ENCODE data around the gene PCLAF. TPM values are rescaled to one million over a fixed set of nuclear protein-coding genes. Genes with fewer than 3 reads are reported as not detected.
A peak's percentile ranks its signal among the peaks of the same experiment; 100 is the strongest.
"Not testable (repeated sequence)": the region's sequence is repeated elsewhere in the genome, so short reads cannot be mapped to it uniquely, and the experiment has no call there.

The PCLAF gene
- total RNA-seq, 1 donor from 2014 or later: 6.6 TPM

DNA sequence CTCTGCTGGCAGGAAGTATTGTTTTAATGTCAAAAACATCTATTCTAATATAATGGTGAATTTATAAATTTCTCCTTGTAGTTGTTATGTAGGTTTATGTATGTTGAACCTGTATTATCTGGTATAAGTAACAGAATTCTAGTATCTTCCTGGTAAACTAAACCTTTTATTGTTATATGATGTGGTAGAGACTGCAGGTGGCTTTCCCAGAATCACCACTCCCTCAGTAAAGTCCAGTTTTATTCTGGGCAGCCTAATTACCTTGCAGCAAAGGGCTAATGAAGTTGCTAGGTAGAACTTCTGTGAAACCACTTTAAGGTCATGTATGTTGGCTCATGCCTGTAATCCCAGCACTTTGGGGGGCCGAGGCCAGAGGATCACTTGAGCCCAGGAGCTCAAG, 40.9 kb downstream of the PCLAF start:
- TF ChIP-seq, protein P1, sequence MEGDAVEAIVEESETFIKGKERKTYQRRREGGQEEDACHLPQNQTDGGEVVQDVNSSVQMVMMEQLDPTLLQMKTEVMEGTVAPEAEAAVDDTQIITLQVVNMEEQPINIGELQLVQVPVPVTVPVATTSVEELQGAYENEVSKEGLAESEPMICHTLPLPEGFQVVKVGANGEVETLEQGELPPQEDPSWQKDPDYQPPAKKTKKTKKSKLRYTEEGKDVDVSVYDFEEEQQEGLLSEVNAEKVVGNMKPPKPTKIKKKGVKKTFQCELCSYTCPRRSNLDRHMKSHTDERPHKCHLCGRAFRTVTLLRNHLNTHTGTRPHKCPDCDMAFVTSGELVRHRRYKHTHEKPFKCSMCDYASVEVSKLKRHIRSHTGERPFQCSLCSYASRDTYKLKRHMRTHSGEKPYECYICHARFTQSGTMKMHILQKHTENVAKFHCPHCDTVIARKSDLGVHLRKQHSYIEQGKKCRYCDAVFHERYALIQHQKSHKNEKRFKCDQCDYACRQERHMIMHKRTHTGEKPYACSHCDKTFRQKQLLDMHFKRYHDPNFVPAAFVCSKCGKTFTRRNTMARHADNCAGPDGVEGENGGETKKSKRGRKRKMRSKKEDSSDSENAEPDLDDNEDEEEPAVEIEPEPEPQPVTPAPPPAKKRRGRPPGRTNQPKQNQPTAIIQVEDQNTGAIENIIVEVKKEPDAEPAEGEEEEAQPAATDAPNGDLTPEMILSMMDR (IDR thresholded peaks at IDR 0.05): no peak
- H3K36me3 Mint-ChIP-seq (ENCODE audit: low read depth): peaks cover 3% of the 10 kb centered on the region
- no peak overlapping the region for H3K4me3 Mint-ChIP-seq (ENCODE audit: unreplicated experiment)
- no peaks in the 10 kb centered on the region for H3K9me3 Mint-ChIP-seq (ENCODE audit: low read depth)
- no peaks in the 10 kb centered on the region for H3K27me3 Mint-ChIP-seq (ENCODE audit: low read depth)
- DNase-seq (ENCODE audit: low spot score): no peak
- H3K27ac Mint-ChIP-seq (ENCODE audit: unreplicated experiment): no peak overlapping the region
- H3K4me1 Mint-ChIP-seq (ENCODE audit: low read depth): peaks cover 27% of the 10 kb centered on the region

DNA sequence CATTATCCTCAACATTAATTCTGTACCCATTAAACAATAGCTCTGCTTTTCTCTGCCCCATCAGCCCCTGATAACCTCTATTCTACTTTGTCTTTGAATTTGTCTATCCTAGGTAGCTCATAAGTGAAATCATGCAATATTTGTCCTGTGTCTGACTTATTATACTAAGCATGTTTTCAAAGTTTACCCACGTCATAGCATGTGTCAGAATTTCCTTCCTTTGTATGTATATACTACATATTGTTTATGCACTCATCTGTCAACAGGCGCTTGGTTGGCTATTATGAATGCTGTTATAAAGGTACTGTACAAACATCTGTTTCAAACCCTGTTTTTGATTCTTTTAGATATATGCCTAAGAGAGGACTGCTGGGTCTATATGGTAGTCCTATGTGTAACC, 43.5 kb downstream of the PCLAF start:
- Mint-ChIP-seq H3K27ac (ENCODE audit: unreplicated experiment) (no peak overlapping the region), H3K4me3 (ENCODE audit: unreplicated experiment) (no peak overlapping the region), H3K9me3 (ENCODE audit: low read depth) (no peaks in the 10 kb centered on the region), H3K36me3 (ENCODE audit: low read depth) (peaks cover 5% of the 10 kb centered on the region), H3K27me3 (ENCODE audit: low read depth) (no peaks in the 10 kb centered on the region), H3K4me1 (ENCODE audit: low read depth) (peaks cover 13% of the 10 kb centered on the region)
- no peak for DNase-seq (ENCODE audit: low spot score)
- TF ChIP-seq, protein P1 (IDR thresholded peaks at IDR 0.05): no peak

DNA sequence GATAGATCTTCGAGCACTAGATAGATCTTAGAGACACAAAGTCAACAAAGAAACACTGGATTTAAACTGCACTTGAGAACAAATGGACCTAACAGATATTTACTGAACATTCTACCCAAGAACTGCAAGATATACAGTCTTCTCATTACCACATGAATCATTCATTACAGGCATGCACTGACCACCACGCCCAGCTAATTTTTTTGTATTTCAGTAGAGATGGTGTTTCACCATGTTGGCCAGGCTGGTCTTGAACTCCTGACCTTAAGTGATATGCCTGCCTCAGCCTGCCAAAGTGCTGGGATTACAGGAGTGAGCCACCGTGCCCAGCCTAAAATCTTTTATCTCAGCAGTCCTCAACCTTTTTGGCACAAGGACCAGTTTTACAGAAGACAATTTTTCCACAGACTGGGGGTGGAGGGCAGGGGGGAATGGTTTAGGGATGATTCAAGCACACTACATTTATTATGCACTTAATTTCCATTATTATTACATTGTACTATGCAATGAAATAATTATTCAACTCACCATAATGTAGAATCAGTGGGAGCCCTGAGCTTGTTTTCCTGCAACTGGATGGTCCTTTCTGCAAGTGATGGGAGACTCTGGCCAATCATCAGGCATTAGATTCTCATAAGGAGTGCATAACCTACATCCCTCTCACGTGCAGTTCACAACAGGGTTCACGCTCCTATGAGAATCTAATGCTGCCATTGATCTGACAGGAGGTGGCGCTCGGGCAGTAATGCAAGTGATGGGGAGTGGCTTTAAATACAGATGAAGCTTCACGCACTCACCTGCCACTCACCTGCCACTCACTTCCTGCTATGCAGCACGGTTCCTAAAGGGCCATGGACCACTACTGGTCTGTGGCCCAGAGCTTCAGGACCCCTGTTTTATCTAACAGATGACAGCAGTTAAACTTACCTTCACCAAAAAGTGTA, 47.0 kb downstream of the PCLAF start:
- Mint-ChIP-seq H3K27ac (ENCODE audit: unreplicated experiment) (peak overlapping the region; percentile 39), H3K4me3 (ENCODE audit: unreplicated experiment) (no peak overlapping the region), H3K27me3 (ENCODE audit: low read depth) (no peaks in the 10 kb centered on the region), H3K36me3 (ENCODE audit: low read depth) (peaks cover 2% of the 10 kb centered on the region), H3K4me1 (ENCODE audit: low read depth) (peaks cover 6% of the 10 kb centered on the region), H3K9me3 (ENCODE audit: low read depth) (no peaks in the 10 kb centered on the region)
- TF ChIP-seq, protein P1 (IDR thresholded peaks at IDR 0.05): no peak
- DNase-seq (ENCODE audit: low spot score): no peak

DNA sequence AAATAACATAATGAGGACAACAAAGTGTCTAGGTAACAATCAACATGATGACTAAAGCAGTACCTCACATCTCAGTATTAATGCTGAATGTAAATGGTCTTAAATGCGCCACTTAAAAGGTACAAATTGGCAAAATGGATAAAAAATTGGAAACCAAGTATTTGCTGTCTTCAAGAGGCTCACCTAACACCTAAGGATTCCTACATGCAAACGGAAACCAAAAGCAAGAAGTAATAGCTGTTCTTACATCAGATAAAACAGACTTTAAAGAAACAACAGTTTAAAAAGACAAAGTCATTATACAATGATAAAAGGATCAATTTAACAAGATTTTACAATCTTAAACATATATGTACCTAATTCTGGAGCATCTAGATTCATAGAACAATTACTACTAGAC, 47.7 kb downstream of the PCLAF start:
- no peak overlapping the region for H3K4me3 Mint-ChIP-seq (ENCODE audit: unreplicated experiment)
- TF ChIP-seq, protein P1 (IDR thresholded peaks at IDR 0.05): no peak
- H3K9me3 Mint-ChIP-seq (ENCODE audit: low read depth): no peaks in the 10 kb centered on the region
- H3K36me3 Mint-ChIP-seq (ENCODE audit: low read depth): peaks cover 2% of the 10 kb centered on the region
- H3K27me3 Mint-ChIP-seq (ENCODE audit: low read depth): no peaks in the 10 kb centered on the region
- peaks cover 6% of the 10 kb centered on the region for H3K4me1 Mint-ChIP-seq (ENCODE audit: low read depth)
- H3K27ac Mint-ChIP-seq (ENCODE audit: unreplicated experiment): peak overlapping the region; percentile 39
- DNase-seq (ENCODE audit: low spot score): no peak

DNA sequence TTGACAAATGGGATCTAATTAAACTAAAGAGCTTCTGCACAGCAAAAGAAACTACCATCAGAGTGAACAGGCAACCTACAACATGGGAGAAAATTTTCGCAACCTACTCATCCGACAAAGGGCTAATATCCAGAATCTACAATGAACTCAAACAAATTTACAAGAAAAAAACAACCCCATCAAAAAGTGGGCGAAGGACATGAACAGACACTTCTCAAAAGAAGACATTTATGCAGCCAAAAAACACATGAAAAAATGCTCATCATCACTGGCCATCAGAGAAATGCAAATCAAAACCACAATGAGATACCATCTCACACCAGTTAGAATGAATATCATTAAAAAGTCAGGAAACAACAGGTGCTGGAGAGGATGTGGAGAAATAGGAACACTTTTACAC, 49.6 kb downstream of the PCLAF start:
- H3K27ac Mint-ChIP-seq (ENCODE audit: unreplicated experiment); H3K27me3 Mint-ChIP-seq (ENCODE audit: low read depth); H3K9me3 Mint-ChIP-seq (ENCODE audit: low read depth); H3K36me3 Mint-ChIP-seq (ENCODE audit: low read depth); H3K4me1 Mint-ChIP-seq (ENCODE audit: low read depth); DNase-seq (ENCODE audit: low spot score); H3K4me3 Mint-ChIP-seq (ENCODE audit: unreplicated experiment): not testable (repeated sequence)

DNA sequence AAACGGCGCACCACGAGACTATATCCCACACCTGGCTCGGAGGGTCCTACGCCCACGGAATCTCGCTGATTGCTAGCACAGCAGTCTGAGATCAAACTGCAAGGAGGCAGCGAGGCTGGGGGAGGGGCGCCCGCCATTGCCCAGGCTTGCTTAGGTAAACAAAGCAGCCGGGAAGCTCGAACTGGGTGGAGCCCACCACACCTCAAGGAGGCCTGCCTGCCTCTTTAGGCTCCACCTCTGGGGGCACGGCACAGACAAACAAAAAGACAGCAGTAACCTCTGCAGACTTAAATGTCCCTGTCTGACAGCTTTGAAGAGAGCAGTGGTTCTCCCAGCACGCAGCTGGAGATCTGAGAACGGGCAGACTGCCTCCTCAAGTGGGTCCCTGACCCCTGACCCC, 54.3 kb downstream of the PCLAF start:
- H3K4me3 Mint-ChIP-seq (ENCODE audit: unreplicated experiment): peak overlapping the region; percentile 54
- DNase-seq (ENCODE audit: low spot score); H3K9me3 Mint-ChIP-seq (ENCODE audit: low read depth); H3K4me1 Mint-ChIP-seq (ENCODE audit: low read depth); H3K36me3 Mint-ChIP-seq (ENCODE audit: low read depth); H3K27ac Mint-ChIP-seq (ENCODE audit: unreplicated experiment); H3K27me3 Mint-ChIP-seq (ENCODE audit: low read depth): not testable (repeated sequence)

DNA sequence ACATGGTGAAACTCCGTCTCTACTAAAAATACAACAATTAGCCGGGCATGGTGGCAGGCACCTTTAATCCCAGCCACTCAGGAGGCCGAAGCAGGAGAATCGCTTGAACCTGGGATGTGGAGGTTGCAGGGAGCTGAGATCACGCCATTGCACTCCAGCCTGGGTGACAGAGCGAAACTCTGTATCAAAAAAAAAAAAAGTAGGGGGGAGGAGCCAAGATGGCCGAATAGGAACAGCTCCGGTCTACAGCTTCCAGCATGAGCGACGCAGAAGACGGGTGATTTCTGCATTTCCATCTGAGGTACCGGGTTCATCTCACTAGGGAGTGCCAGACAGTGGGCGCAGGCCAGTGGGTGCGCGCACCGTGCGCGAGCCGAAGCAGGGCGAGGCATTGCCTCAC, 54.8 kb downstream of the PCLAF start:
- H3K36me3 Mint-ChIP-seq (ENCODE audit: low read depth); H3K27me3 Mint-ChIP-seq (ENCODE audit: low read depth); H3K4me1 Mint-ChIP-seq (ENCODE audit: low read depth); DNase-seq (ENCODE audit: low spot score); H3K9me3 Mint-ChIP-seq (ENCODE audit: low read depth): not testable (repeated sequence)
- Mint-ChIP-seq H3K4me3 (ENCODE audit: unreplicated experiment) (peak overlapping the region; percentile 60), H3K27ac (ENCODE audit: unreplicated experiment) (peak overlapping the region; percentile 32)
